ENCODE data around the gene IGFBP2.

Gene IGFBP2

DNA sequence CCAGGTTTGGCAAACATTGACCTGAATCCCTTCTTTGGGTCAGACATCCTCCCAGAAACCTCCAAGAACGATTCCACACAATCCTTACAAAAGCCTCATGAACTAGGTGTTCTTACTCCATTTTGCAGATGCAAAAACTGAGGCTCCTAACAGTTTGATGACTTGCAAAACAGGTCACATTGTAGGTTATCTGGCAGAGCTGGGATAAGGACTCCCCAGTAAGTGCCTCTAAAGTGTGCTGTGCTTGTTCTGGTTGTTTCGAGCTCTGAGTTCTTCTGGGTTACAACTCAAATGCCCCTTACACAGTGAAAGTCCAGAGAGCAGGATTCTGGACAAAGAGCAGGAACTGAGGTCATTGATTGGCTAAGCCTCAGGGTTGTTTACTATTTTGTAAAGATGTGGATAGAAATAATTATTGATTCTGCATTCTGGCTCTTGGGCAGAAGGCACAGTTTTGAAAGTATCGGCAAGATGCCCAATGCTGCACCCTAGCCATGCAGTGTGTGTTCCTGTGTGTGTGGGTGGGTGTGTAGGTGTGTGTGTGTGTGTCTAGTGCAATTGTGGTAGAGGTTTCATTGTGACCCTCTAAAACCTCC lies 17.0 kb upstream of the IGFBP2 start:
- H3K36me3 ChIP-seq (ENCODE audit: control insufficient read depth, insufficient read depth, low read length) = no peaks in the 10 kb centered on the region
- H3K27me3 ChIP-seq (ENCODE audit: control insufficient read depth, insufficient read depth, low read length) = no peaks in the 10 kb centered on the region
- no peak overlapping the region for H3K4me3 ChIP-seq (ENCODE audit: low read depth, low read length)
- H3K9ac ChIP-seq (ENCODE audit: low read length) = no peak overlapping the region
- H3K27ac ChIP-seq (ENCODE audit: low read depth, low read length) = no peak overlapping the region
- no peaks in the 10 kb centered on the region for H3K9me3 ChIP-seq (ENCODE audit: control insufficient read depth, insufficient read depth, low read depth, low read length)
- peaks cover 25% of the 10 kb centered on the region for H3K4me1 ChIP-seq (ENCODE audit: control insufficient read depth, insufficient read depth, low read length)

DNA sequence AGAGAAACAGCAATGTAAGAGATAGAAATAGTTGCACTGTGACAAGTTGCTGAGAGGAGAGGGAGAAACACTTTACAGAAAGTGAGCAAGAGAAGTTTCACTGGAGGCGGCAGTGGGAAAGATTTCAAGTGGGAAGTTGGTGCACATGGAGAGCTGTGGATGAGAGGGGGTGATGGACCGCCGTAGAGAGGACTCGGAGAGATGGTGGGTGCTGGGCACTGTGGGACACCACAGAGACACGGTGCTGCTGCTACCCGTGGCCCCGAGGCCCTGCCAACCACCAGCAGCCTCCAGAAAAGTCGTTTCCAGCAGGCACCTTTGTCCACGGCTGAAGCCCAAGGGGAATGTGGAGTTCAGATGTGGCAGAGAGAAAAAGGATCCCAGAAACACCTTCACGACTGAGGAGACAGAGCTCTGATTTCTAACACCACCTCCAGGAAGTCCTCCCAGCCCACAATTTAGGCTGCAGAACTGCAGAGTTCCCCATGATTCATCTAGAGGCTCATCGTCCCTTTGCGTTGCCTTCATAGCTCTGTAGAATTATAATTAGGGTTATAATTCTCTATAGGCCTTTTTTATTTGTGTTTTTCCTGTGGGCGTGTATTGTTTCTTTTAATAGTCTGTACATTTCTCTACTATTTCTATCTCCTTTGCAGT lies 15.9 kb upstream of the IGFBP2 start:
- H3K36me3 ChIP-seq (ENCODE audit: control insufficient read depth, insufficient read depth, low read length) = no peaks in the 10 kb centered on the region
- no peaks in the 10 kb centered on the region for H3K9me3 ChIP-seq (ENCODE audit: control insufficient read depth, insufficient read depth, low read depth, low read length)
- no peak overlapping the region for H3K9ac ChIP-seq (ENCODE audit: low read length)
- no peaks in the 10 kb centered on the region for H3K27me3 ChIP-seq (ENCODE audit: control insufficient read depth, insufficient read depth, low read length)
- no peak overlapping the region for H3K27ac ChIP-seq (ENCODE audit: low read depth, low read length)
- H3K4me1 ChIP-seq (ENCODE audit: control insufficient read depth, insufficient read depth, low read length) = peaks cover 25% of the 10 kb centered on the region
- H3K4me3 ChIP-seq (ENCODE audit: low read depth, low read length) = no peak overlapping the region

DNA sequence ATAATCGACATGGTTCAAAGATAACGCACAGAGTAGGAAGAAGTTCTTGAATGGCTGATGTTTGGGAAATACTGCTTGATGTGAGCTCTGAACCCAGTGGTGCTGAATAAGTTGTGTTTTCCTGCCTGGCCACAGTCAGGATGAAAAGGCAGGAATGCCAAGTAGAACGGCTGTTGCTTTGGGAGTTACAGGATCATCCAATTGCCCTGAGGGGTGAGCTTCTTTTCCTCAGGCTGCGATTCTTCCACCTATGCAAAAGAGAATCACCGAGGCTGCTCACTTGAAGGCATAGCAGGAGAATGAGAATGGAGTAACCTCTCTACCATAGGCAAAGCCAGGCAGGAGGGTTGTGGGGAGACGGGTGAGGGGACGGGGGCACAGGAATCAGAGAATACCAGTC lies 14.4 kb upstream of the IGFBP2 start:
- no peaks in the 10 kb centered on the region for H3K27me3 ChIP-seq (ENCODE audit: control insufficient read depth, insufficient read depth, low read length)
- H3K4me1 ChIP-seq (ENCODE audit: control insufficient read depth, insufficient read depth, low read length) = peaks cover 25% of the 10 kb centered on the region
- H3K9me3 ChIP-seq (ENCODE audit: control insufficient read depth, insufficient read depth, low read depth, low read length) = no peaks in the 10 kb centered on the region
- no peak overlapping the region for H3K27ac ChIP-seq (ENCODE audit: low read depth, low read length)
- peak overlapping the region; percentile 9 for H3K9ac ChIP-seq (ENCODE audit: low read length)
- H3K4me3 ChIP-seq (ENCODE audit: low read depth, low read length) = no peak overlapping the region
- H3K36me3 ChIP-seq (ENCODE audit: control insufficient read depth, insufficient read depth, low read length) = no peaks in the 10 kb centered on the region

DNA sequence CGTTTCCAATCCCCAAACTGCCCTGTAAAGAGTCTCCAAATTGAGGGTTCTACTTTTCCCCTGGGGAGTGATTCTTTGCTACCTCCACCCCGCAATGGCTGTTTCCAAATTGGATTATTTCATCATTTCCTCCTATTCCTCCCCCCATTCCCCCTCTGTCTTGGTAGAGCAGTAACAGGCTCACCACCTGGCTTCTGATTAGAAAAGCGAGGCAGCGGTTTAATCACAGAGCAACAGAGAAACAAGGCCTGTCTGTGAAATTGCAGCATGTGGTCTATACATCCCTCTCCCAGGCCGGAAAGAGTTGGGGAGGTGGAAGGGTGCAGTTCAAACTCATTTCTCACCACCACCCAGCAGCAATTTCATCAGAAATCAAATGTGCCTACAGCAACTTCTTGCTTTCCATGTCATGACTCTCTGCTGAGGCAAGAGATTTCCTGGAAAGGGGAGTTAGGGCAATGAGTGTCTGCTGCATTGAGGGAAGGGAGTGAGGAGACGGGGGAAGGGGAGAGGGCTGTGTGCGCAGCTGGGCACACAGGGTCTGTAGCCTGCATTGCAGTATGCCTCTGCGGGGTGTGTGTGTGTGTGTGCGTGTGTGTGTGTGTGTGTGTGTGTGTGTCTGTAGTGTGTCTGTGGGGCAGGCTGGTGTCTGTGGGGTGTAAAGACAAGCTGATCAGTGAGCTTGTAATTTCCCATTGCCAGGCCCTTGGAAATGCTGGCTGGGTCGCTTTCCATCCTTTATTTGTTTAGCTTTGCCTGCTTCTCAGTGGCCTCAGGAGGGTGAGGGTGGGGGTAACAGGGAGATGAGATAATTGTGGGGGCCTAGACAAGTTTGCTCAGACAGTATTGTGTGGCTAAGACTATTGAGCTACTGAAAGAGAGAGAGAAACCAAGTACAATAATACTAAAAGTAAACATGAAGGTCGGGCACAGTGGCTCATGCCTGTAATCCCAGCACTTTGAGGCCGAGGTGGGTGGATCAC lies 13.5 kb upstream of the IGFBP2 start:
- Histone ChIP-seq H3K9me3 (ENCODE audit: control insufficient read depth, insufficient read depth, low read depth, low read length) (no peaks in the 10 kb centered on the region), H3K9ac (ENCODE audit: low read length) (peak overlapping the region; percentile 18), H3K4me3 (ENCODE audit: low read depth, low read length) (no peak overlapping the region), H3K27me3 (ENCODE audit: control insufficient read depth, insufficient read depth, low read length) (no peaks in the 10 kb centered on the region), H3K36me3 (ENCODE audit: control insufficient read depth, insufficient read depth, low read length) (no peaks in the 10 kb centered on the region), H3K27ac (ENCODE audit: low read depth, low read length) (no peak overlapping the region), H3K4me1 (ENCODE audit: control insufficient read depth, insufficient read depth, low read length) (peaks cover 25% of the 10 kb centered on the region)

DNA sequence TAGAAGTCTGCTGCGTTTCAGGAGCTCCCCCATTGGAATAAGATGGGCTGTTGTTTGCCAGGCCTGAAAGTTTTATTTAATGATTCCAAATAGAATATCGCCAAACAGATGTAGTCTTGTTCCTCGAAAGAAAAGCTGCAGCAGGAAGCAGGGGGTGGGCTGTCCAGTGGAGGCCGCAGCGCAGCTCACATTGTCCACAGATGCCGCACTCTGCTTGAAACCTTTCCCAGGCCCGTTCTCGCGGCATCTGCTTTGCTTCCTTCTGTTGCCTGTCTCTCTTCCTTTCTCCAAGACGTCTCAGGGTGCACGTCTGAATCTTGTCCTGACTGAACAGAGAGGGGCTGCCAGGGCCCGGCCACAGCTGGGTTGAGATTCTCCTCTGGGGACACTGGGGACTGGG lies 12.4 kb upstream of the IGFBP2 start:
- H3K27me3 ChIP-seq (ENCODE audit: control insufficient read depth, insufficient read depth, low read length) = no peaks in the 10 kb centered on the region
- H3K4me1 ChIP-seq (ENCODE audit: control insufficient read depth, insufficient read depth, low read length) = peaks cover 25% of the 10 kb centered on the region
- H3K9me3 ChIP-seq (ENCODE audit: control insufficient read depth, insufficient read depth, low read depth, low read length) = no peaks in the 10 kb centered on the region
- H3K27ac ChIP-seq (ENCODE audit: low read depth, low read length) = no peak overlapping the region
- H3K4me3 ChIP-seq (ENCODE audit: low read depth, low read length) = no peak overlapping the region
- no peaks in the 10 kb centered on the region for H3K36me3 ChIP-seq (ENCODE audit: control insufficient read depth, insufficient read depth, low read length)
- H3K9ac ChIP-seq (ENCODE audit: low read length) = no peak overlapping the region

DNA sequence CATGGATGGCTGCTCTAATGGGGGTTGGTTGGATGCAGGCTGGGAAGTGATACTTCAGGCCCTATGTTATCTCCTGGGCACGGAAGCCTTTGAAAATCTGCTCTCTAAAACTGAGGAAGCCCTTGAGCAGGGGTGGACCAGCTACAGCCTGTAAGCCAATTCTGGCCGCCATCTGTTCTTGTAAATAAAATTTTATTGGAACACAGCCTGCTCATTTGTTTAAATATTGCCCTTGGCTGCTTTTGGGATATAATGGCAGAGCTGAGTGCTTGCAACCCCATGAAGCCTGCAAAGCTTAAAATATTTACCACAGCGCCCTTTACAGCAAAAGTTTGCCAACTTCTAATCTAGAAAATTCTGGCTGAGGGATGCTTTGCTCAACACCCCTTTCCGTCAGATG lies 11.9 kb upstream of the IGFBP2 start:
- no peaks in the 10 kb centered on the region for H3K9me3 ChIP-seq (ENCODE audit: control insufficient read depth, insufficient read depth, low read depth, low read length)
- no peaks in the 10 kb centered on the region for H3K27me3 ChIP-seq (ENCODE audit: control insufficient read depth, insufficient read depth, low read length)
- peaks cover 25% of the 10 kb centered on the region for H3K4me1 ChIP-seq (ENCODE audit: control insufficient read depth, insufficient read depth, low read length)
- H3K36me3 ChIP-seq (ENCODE audit: control insufficient read depth, insufficient read depth, low read length) = no peaks in the 10 kb centered on the region
- H3K4me3 ChIP-seq (ENCODE audit: low read depth, low read length) = no peak overlapping the region
- no peak overlapping the region for H3K27ac ChIP-seq (ENCODE audit: low read depth, low read length)
- no peak overlapping the region for H3K9ac ChIP-seq (ENCODE audit: low read length)

DNA sequence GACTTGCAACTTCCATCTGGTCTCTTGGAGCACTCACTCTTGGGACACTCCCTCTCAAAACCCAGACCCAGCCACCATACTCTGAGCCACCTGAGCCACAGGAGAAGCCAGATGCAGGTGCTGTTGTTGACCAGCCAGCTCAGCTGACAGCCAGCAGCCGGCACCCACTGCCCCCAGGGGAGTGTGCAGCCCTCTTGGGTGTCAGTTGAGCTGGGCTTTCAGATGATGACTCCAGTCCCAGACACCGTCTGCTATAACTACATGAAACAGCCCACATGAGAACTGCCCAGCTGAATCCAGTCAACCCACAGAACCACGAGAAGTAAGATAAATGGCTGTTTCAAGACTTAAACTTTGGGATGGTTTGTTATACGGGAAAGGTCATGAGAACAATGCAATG lies 10.7 kb upstream of the IGFBP2 start:
- H3K36me3 ChIP-seq (ENCODE audit: control insufficient read depth, insufficient read depth, low read length) = no peaks in the 10 kb centered on the region
- H3K27me3 ChIP-seq (ENCODE audit: control insufficient read depth, insufficient read depth, low read length) = no peaks in the 10 kb centered on the region
- H3K27ac ChIP-seq (ENCODE audit: low read depth, low read length) = no peak overlapping the region
- no peaks in the 10 kb centered on the region for H3K9me3 ChIP-seq (ENCODE audit: control insufficient read depth, insufficient read depth, low read depth, low read length)
- peaks cover 25% of the 10 kb centered on the region for H3K4me1 ChIP-seq (ENCODE audit: control insufficient read depth, insufficient read depth, low read length)
- H3K4me3 ChIP-seq (ENCODE audit: low read depth, low read length) = no peak overlapping the region
- H3K9ac ChIP-seq (ENCODE audit: low read length) = no peak overlapping the region

DNA sequence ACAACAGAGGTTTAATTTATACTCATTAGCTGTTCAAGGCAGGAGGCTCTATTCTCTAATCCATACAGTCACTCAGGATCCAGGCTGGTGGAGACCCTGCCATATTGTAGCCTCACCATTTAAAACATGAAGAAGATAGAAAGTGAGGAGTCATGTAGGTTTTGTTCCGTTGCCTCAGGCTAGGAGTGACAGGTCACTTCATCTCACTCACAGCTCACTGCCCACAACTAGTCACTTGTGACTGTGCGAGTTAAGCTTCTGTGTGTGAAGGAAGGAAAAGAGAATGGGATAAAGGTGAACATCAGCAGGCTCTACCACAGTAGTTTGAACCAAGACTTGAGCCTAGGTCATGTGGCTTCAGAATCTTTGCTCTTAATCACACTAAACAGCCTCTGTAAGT lies 9.0 kb upstream of the IGFBP2 start:
- Histone ChIP-seq H3K27ac (ENCODE audit: low read depth, low read length) (no peak overlapping the region), H3K9ac (ENCODE audit: low read length) (no peak overlapping the region), H3K36me3 (ENCODE audit: control insufficient read depth, insufficient read depth, low read length) (no peaks in the 10 kb centered on the region), H3K27me3 (ENCODE audit: control insufficient read depth, insufficient read depth, low read length) (no peaks in the 10 kb centered on the region), H3K9me3 (ENCODE audit: control insufficient read depth, insufficient read depth, low read depth, low read length) (no peaks in the 10 kb centered on the region), H3K4me1 (ENCODE audit: control insufficient read depth, insufficient read depth, low read length) (peaks cover 17% of the 10 kb centered on the region), H3K4me3 (ENCODE audit: low read depth, low read length) (no peak overlapping the region)

DNA sequence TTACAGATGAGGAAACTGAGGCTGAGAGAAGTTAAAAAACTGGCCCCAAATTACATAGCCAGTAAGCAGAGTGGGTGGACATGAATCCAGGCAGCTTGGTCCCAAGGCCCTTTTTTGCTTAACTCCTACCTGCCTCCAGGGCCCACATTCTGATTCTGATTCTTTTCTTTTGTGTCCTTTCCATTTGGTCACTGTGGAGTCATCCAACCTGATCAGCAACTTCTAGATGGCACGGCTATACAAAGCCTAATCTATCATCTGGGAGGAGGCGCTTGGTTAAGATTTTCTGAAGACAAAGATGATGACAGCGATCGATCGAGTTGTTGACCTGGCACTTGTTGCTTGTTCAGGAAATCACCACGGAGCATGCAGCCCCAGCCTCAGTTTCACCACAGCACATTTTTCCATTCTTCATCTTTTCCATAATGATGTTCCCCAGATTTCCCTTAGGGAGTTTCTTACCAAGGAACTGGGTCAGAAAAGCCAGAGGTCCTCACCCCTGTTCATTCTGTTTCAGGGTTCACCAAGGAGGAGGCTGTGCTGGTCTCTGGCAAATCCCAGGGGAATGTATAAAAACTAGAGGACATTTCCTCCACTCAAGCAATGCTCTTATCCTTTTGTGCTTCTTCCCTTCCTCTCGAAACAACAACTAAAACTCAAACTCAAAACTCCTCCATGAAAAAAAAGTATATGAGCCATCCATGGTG lies 6.9 kb upstream of the IGFBP2 start:
- no peak overlapping the region for H3K4me3 ChIP-seq (ENCODE audit: low read depth, low read length)
- H3K27ac ChIP-seq (ENCODE audit: low read depth, low read length) = no peak overlapping the region
- H3K4me1 ChIP-seq (ENCODE audit: control insufficient read depth, insufficient read depth, low read length) = no peaks in the 10 kb centered on the region; the same call in 1 of the 2 replicates
- H3K36me3 ChIP-seq (ENCODE audit: control insufficient read depth, insufficient read depth, low read length) = no peaks in the 10 kb centered on the region
- H3K9ac ChIP-seq (ENCODE audit: low read length) = no peak overlapping the region
- H3K9me3 ChIP-seq (ENCODE audit: control insufficient read depth, insufficient read depth, low read depth, low read length) = no peaks in the 10 kb centered on the region
- no peaks in the 10 kb centered on the region for H3K27me3 ChIP-seq (ENCODE audit: control insufficient read depth, insufficient read depth, low read length)

DNA sequence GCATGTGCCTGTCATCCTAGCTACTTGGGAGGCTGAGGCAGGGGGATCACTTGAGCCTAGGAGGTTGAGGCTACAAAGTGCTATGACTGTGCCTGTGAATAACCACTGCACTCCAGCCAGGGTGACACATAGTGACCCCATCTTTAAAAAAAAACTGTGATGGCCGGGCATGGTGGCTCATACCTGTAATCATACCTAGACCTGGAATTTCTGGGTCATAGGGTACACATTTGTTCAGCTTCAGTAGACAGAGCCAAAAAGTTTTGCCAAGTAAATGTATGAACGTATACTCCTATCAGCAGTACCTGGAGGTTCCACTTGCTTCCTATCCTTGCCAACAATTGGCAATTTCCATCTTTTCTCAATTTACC lies 6.4 kb upstream of the IGFBP2 start:
- Histone ChIP-seq H3K9me3 (ENCODE audit: control insufficient read depth, insufficient read depth, low read depth, low read length) (no peaks in the 10 kb centered on the region), H3K27me3 (ENCODE audit: control insufficient read depth, insufficient read depth, low read length) (peaks cover 2% of the 10 kb centered on the region; the same call in 1 of the 2 replicates), H3K4me3 (ENCODE audit: low read depth, low read length) (no peak overlapping the region), H3K4me1 (ENCODE audit: control insufficient read depth, insufficient read depth, low read length) (no peaks in the 10 kb centered on the region; the same call in 1 of the 2 replicates), H3K9ac (ENCODE audit: low read length) (no peak overlapping the region), H3K36me3 (ENCODE audit: control insufficient read depth, insufficient read depth, low read length) (no peaks in the 10 kb centered on the region), H3K27ac (ENCODE audit: low read depth, low read length) (no peak overlapping the region)

All from HUES6 (cell line).